GM13976 (cell line): Measurements from ENCODE around the gene CCR5AS.
"Not testable (repeated sequence)": the region's sequence is repeated elsewhere in the genome, so short reads cannot be mapped to it uniquely, and the experiment has no call there.

Experiments
- DNase-seq: peaks from one replicate; pipeline ENCODE4 v3.0.0; 2012; ENCODE audit warnings: low spot score
- CTCF ChIP-seq: IDR thresholded peaks from 2 replicates; pipeline ENCODE4 v1.5.1; 2012; ENCODE audit warnings: borderline replicate concordance, mild to moderate bottlenecking; ENCODE audit not compliant: insufficient read depth; ENCODE audit errors: extremely low read depth, missing control alignments, control extremely low read depth
- in situ Hi-C: fragments of 300-500 bp; cut with MboI; formaldehyde crosslinking; loops from one replicate; pipeline ENCODE4 v1.12.0; 2022; ENCODE audit warnings: low sequenced_read_pairs, mixed read lengths, inconsistent platforms; ENCODE audit not compliant: unreplicated experiment

CCR5AS gene

GRCh38 chr3:46427916-46428833, 21.3 kb upstream of the CCR5AS start:
- no peak for TF ChIP-seq CTCF
- in situ Hi-C loops = no loop called here
- no peak for DNase-seq

- in situ Hi-C loops, DNase-seq: not testable (repeated sequence)
Measured at GRCh38 chr3:46427404-46427803, 20.5 kb upstream of the CCR5AS start.

- in situ Hi-C loops, DNase-seq: not testable (repeated sequence)
Measured at GRCh38 chr3:46426476-46426875, 19.6 kb upstream of the CCR5AS start.

- in situ Hi-C loops = no loop called here
- no peak for TF ChIP-seq CTCF
- DNase-seq = no peak
Measured at GRCh38 chr3:46423588-46423987, 16.7 kb upstream of the CCR5AS start.

GRCh38 chr3:46422617-46423016, 15.8 kb upstream of the CCR5AS start:
- in situ Hi-C loops = no loop called here
- TF ChIP-seq CTCF = no peak

GRCh38 chr3:46420931-46421330, 14.1 kb upstream of the CCR5AS start:
- in situ Hi-C loops = no loop called here
- TF ChIP-seq CTCF = no peak
- no peak for DNase-seq

More at GRCh38 chr3:46422617-46423016, 15.8 kb upstream of the CCR5AS start:
- DNase-seq = no peak

GRCh38 chr3:46419816-46420215, 12.9 kb upstream of the CCR5AS start:
- in situ Hi-C loops = no loop called here
- TF ChIP-seq CTCF = no peak
- no peak for DNase-seq
